Measurements from ENCODE around the gene ST8SIA2.

Gene ST8SIA2

GRCh38 chr15:92443381-92443780, 49.7 kb downstream of the ST8SIA2 start:
- Histone ChIP-seq H3K9me3 (ENCODE audit: control insufficient read depth, insufficient read depth, low read depth, low read length) (no peaks in the 10 kb centered on the region), H3K4me3 (ENCODE audit: low read depth, low read length) (no peak overlapping the region), H3K27ac (ENCODE audit: extremely low read depth, low read depth, low read length) (no peak overlapping the region), H3K4me1 (ENCODE audit: control insufficient read depth, insufficient read depth, low read length) (no peaks in the 10 kb centered on the region), H3K36me3 (ENCODE audit: control insufficient read depth in 2 of 2, insufficient read depth in 1 of 2, low read length in 2 of 2) (no peaks in the 10 kb centered on the region)
- TF ChIP-seq ZNF16 (tag by site-specific recombination; IDR thresholded peaks at IDR 0.05; ENCODE audit: low read depth), result peak; percentile 88
- no peak for TF ChIP-seq ZNF561 (tag by site-specific recombination; IDR thresholded peaks at IDR 0.05; ENCODE audit: borderline replicate concordance)
- ChIA-PET CTCF (interaction anchor here (0.6 kb wide), 1 partner anchor 19 kb away, joined by 3 read pairs; no protein-coding TSS in a partner anchor), POLR2A (no interaction called here)

GRCh38 chr15:92444631-92445030, 51.0 kb downstream of the ST8SIA2 start:
- no peak overlapping the region for H3K27ac ChIP-seq (ENCODE audit: extremely low read depth, low read depth, low read length)
- no peaks in the 10 kb centered on the region for H3K9me3 ChIP-seq (ENCODE audit: control insufficient read depth, insufficient read depth, low read depth, low read length)
- no peaks in the 10 kb centered on the region for H3K36me3 ChIP-seq (ENCODE audit: control insufficient read depth in 2 of 2, insufficient read depth in 1 of 2, low read length in 2 of 2)
- TF ChIP-seq HIC1 (tag by site-specific recombination; IDR thresholded peaks at IDR 0.05) (no peak), ZNF580 (tag by site-specific recombination; IDR thresholded peaks at IDR 0.05) (no peak), ZNF157 (tag by site-specific recombination; IDR thresholded peaks at IDR 0.05) (peak; percentile 32; the same call in 1 of the 2 replicates)
- H3K4me1 ChIP-seq (ENCODE audit: control insufficient read depth, insufficient read depth, low read length), result no peaks in the 10 kb centered on the region
- POLR2A ChIA-PET, result no interaction called here
- CTCF ChIA-PET, result no interaction called here
- H3K4me3 ChIP-seq (ENCODE audit: low read depth, low read length), result no peak overlapping the region

GRCh38 chr15:92448370-92448769, 54.7 kb downstream of the ST8SIA2 start:
- TF ChIP-seq ZBTB48 (tag by site-specific recombination; IDR thresholded peaks at IDR 0.05) (no peak), FEZF1 (tag by site-specific recombination; IDR thresholded peaks at IDR 0.05) (no peak), ZNF423 (tag by site-specific recombination; IDR thresholded peaks at IDR 0.05) (no peak), ZNF704 (tag by site-specific recombination; IDR thresholded peaks at IDR 0.05) (no peak), SALL2 (tag by site-specific recombination; IDR thresholded peaks at IDR 0.05; ENCODE audit: borderline replicate concordance) (no peak), ZNF76 (tag by site-specific recombination; IDR thresholded peaks at IDR 0.05; ENCODE audit: borderline replicate concordance, low read depth) (no peak), ZNF501 (tag by site-specific recombination; IDR thresholded peaks at IDR 0.05) (no peak), ZNF248 (tag by site-specific recombination; IDR thresholded peaks at IDR 0.05) (no peak), ZBTB1 (tag by site-specific recombination; IDR thresholded peaks at IDR 0.05) (no peak), PRDM2 (tag by site-specific recombination; IDR thresholded peaks at IDR 0.05; ENCODE audit: borderline replicate concordance) (no peak), ZNF121 (tag by site-specific recombination; IDR thresholded peaks at IDR 0.05) (no peak), ZIC2 (tag by site-specific recombination; IDR thresholded peaks at IDR 0.05) (no peak), SP3 (tag by site-specific recombination; IDR thresholded peaks at IDR 0.05) (no peak), ZNF677 (tag by site-specific recombination; IDR thresholded peaks at IDR 0.05) (no peak), ZSCAN30 (tag by site-specific recombination; IDR thresholded peaks at IDR 0.05) (no peak)
- Histone ChIP-seq H3K9me3 (ENCODE audit: control insufficient read depth, insufficient read depth, low read depth, low read length) (no peaks in the 10 kb centered on the region), H3K27ac (ENCODE audit: extremely low read depth, low read depth, low read length) (no peak overlapping the region), H3K36me3 (ENCODE audit: control insufficient read depth in 2 of 2, insufficient read depth in 1 of 2, low read length in 2 of 2) (no peaks in the 10 kb centered on the region), H3K4me3 (ENCODE audit: low read depth, low read length) (no peak overlapping the region), H3K4me1 (ENCODE audit: control insufficient read depth, insufficient read depth, low read length) (no peaks in the 10 kb centered on the region)
- POLR2A ChIA-PET, result no interaction called here
- CTCF ChIA-PET, result no interaction called here
